Globus pallidus (tissue), 1 donor: ENCODE data around the gene GNPTAB.

Source experiments
- DNase-seq: peaks from one replicate; pipeline ENCODE4 v3.0.0-alpha.2; 2015; ENCODE audit warnings: low spot score

GNPTAB gene

GRCh38 chr12:101804409-101804808 is 26.4 kb downstream of the GNPTAB start:
- no peak for DNase-seq

- DNase-seq, result no peak
Measured at GRCh38 chr12:101803978-101804377, 26.8 kb downstream of the GNPTAB start.

- no peak for DNase-seq
Measured at GRCh38 chr12:101802486-101802885, 28.3 kb downstream of the GNPTAB start.

- DNase-seq, result no peak
Measured at GRCh38 chr12:101799774-101800173, 31.0 kb downstream of the GNPTAB start.

GRCh38 chr12:101795786-101796185 is 35.0 kb downstream of the GNPTAB start:
- no peak for DNase-seq

- no peak for DNase-seq
Measured at GRCh38 chr12:101795013-101795412, 35.7 kb downstream of the GNPTAB start.

GRCh38 chr12:101794574-101794973 is 36.2 kb downstream of the GNPTAB start:
- no peak for DNase-seq

- DNase-seq, result no peak
Measured at GRCh38 chr12:101793401-101793800, 37.4 kb downstream of the GNPTAB start.

GRCh38 chr12:101792046-101792931 is 38.5 kb downstream of the GNPTAB start:
- DNase-seq, result no peak

GRCh38 chr12:101789171-101789570 is 41.6 kb downstream of the GNPTAB start:
- no peak for DNase-seq

- no peak for DNase-seq
Measured at GRCh38 chr12:101785671-101786070, 45.1 kb downstream of the GNPTAB start.

- DNase-seq, result no peak
Measured at GRCh38 chr12:101784376-101784775, 46.4 kb downstream of the GNPTAB start.

GRCh38 chr12:101783838-101784237 is 46.9 kb downstream of the GNPTAB start:
- DNase-seq, result no peak

- no peak for DNase-seq
Measured at GRCh38 chr12:101783150-101783549, 47.6 kb downstream of the GNPTAB start.

GRCh38 chr12:101782273-101782731 is 48.5 kb downstream of the GNPTAB start:
- DNase-seq, result no peak

GRCh38 chr12:101781834-101782233 is 48.9 kb downstream of the GNPTAB start:
- no peak for DNase-seq

GRCh38 chr12:101780599-101780998 is 50.2 kb downstream of the GNPTAB start:
- DNase-seq, result no peak

- no peak for DNase-seq
Measured at GRCh38 chr12:101779626-101780025, 51.1 kb downstream of the GNPTAB start.

GRCh38 chr12:101779200-101779599 is 51.6 kb downstream of the GNPTAB start:
- DNase-seq, result no peak

- DNase-seq, result no peak
Measured at GRCh38 chr12:101777978-101778377, 52.8 kb downstream of the GNPTAB start.

- peak; percentile 49 for DNase-seq
Measured at GRCh38 chr12:101777485-101777884, 53.3 kb downstream of the GNPTAB start.

GRCh38 chr12:101775816-101776215 is 54.9 kb downstream of the GNPTAB start:
- DNase-seq, result no peak

GRCh38 chr12:101773650-101774162 is 57.1 kb downstream of the GNPTAB start:
- DNase-seq, result peak; percentile 72
